IPS-15b (cell line): ENCODE data around the gene OSBP2.

Experiments
- H3K27me3 ChIP-seq: one replicate; pipeline ENCODE4 v1.6.1; 2013; ENCODE audit warnings: low read length; ENCODE audit not compliant: control insufficient read depth, insufficient read depth
- H3K36me3 ChIP-seq: one replicate; pipeline ENCODE4 v1.6.1; 2013; ENCODE audit warnings: low read length; ENCODE audit not compliant: control insufficient read depth, insufficient read depth
- H3K4me1 ChIP-seq: one replicate; pipeline ENCODE4 v1.6.1; 2013; ENCODE audit warnings: mild to moderate bottlenecking, low read length; ENCODE audit not compliant: control insufficient read depth, insufficient read depth
- H3K4me3 ChIP-seq: one replicate; pipeline ENCODE4 v1.5.1; 2013; ENCODE audit warnings: low read depth, low read length
- H3K9ac ChIP-seq: one replicate; pipeline ENCODE4 v1.6.1; 2013; ENCODE audit warnings: low read depth, mild to moderate bottlenecking, low read length
- H3K9me3 ChIP-seq: one replicate; pipeline ENCODE4 v1.6.1; 2013; ENCODE audit warnings: mild to moderate bottlenecking, low read length; ENCODE audit not compliant: control insufficient read depth, insufficient read depth

Gene OSBP2

GRCh38 chr22:30824711-30825110, 130.0 kb downstream of the OSBP2 start:
- Histone ChIP-seq H3K36me3 (no peaks in the 10 kb centered on the region), H3K9me3 (no peaks in the 10 kb centered on the region), H3K9ac (no peak overlapping the region), H3K27me3 (peaks cover 30% of the 10 kb centered on the region), H3K4me3 (no peak overlapping the region), H3K4me1 (no peaks in the 10 kb centered on the region)

DNA sequence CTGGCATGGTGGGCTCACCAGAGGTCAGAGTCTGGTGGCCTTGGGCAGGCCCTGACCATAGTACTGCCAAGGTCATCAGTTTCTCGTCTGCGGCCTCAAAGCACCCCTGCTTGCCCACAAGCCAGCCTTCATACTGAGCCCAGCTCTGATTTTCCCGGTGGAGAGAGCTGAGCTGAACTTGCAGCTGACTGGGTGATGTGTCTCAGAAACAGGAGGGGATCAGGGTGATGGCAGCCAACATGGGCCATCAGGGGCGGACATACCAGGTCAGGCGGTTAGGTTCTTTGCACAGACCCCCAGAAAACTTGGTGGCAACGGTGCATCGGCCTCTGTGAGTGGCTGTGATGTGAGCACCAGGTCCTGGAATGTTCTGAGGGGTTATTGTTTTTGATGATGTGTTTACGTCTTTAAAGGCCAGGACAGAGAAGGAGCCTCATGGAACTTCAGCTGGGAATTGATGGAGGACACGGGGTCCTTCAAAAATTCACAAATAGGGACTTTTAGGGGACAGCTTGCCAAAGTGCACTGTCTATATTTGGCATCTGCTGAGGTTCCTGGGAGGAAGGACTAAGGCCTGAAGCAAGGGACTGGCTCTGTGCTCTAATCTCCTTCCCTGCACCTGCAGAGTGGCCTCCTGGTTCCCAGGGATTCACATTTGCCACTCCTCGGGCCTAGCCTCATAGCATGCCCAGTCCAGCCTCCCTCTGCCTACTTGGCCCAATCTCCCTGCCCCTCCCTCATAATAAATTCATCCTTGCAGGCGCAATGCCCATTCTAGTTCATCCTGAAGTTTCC, 131.2 kb downstream of the OSBP2 start:
- Histone ChIP-seq H3K27me3 (peaks cover 28% of the 10 kb centered on the region), H3K4me1 (peaks cover 3% of the 10 kb centered on the region), H3K9me3 (no peaks in the 10 kb centered on the region), H3K36me3 (no peaks in the 10 kb centered on the region), H3K4me3 (no peak overlapping the region), H3K9ac (no peak overlapping the region)

- Histone ChIP-seq H3K27me3 (peaks cover 19% of the 10 kb centered on the region), H3K4me1 (peaks cover 3% of the 10 kb centered on the region)
Measured at GRCh38 chr22:30826670-30827355, 132.1 kb downstream of the OSBP2 start.

GRCh38 chr22:30827646-30828045, 133.0 kb downstream of the OSBP2 start:
- Histone ChIP-seq H3K4me1 (peaks cover 3% of the 10 kb centered on the region), H3K27me3 (peaks cover 14% of the 10 kb centered on the region), H3K36me3 (no peaks in the 10 kb centered on the region), H3K4me3 (no peak overlapping the region), H3K9ac (no peak overlapping the region), H3K9me3 (no peaks in the 10 kb centered on the region)

More at GRCh38 chr22:30826670-30827355, 132.1 kb downstream of the OSBP2 start:
- H3K36me3 ChIP-seq, result no peaks in the 10 kb centered on the region
- H3K4me3 ChIP-seq, result no peak overlapping the region
- H3K9ac ChIP-seq, result no peak overlapping the region
- H3K9me3 ChIP-seq, result no peaks in the 10 kb centered on the region

DNA sequence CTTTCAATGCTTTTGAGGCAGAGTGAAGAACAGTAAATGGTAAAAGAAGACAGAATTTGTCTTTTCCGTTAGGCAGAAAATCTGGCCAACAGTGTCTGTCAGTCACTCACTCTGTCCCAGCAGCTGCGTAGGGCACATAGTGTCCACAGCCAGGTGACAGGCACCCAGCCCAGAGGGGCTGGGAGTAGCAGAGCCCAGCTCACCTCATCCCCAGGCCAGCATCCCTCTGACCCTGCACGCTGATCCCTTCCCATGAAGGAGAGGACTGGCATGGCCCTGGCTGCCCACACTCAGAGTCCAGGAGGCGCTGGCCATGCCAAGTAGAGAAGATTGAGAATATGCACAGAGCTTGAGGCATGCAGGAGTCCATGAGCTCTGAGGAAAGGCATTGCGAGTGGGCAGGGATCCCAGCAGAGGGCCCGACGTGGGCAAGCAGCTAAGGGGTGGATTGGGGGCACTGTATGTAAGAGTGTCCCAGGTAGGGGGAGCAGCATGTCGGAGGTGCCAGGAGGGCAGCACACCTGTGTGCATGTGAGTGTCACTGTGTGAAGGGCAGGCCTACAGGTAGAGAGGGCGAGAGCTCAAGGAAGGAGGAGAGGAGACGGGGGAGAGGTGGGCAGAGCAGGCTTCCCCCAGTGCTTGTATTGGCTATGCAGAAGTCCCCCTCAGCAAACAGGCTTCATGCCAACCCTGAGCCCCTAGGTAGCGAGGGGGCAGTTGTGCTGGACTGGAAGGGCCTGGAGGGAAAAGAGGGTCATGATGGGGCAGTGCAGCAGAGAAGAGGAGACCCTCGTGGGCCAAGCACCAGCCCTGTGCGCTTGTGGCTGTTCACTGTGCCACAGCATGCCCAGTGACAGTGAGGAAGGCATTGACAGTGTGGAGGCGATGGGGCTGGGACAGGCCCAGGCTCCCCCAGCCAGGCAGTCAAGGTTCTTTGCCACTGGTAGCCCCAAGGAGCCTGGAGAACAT, 133.8 kb downstream of the OSBP2 start:
- Histone ChIP-seq H3K27me3 (peaks cover 7% of the 10 kb centered on the region), H3K9ac (no peak overlapping the region), H3K4me1 (peaks cover 3% of the 10 kb centered on the region), H3K4me3 (no peak overlapping the region), H3K9me3 (no peaks in the 10 kb centered on the region), H3K36me3 (no peaks in the 10 kb centered on the region)

GRCh38 chr22:30829901-30830550, 135.4 kb downstream of the OSBP2 start:
- peaks cover 3% of the 10 kb centered on the region for H3K4me1 ChIP-seq
- H3K9me3 ChIP-seq, result no peaks in the 10 kb centered on the region
- no peaks in the 10 kb centered on the region for H3K27me3 ChIP-seq
- no peaks in the 10 kb centered on the region for H3K36me3 ChIP-seq
- no peak overlapping the region for H3K4me3 ChIP-seq
- H3K9ac ChIP-seq, result no peak overlapping the region

DNA sequence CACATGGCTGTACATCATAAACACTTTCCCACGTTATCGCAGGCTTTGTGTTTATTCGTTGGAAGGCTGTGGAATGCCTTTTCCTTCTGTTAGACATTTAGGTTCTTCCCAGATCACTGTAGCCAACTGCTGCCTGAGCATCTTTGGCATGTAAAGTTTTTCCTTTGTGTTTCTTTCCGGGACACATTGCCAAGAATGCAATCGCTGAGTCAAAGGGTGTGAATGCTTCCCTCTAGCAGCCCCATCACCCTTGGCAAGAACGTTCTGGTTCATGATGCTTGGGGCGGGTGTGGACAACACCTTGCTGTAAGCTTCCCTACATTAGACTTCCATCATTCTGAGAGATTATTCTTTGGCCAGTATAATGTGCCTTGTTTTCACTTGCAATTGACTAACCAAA, 136.2 kb downstream of the OSBP2 start:
- no peak overlapping the region for H3K9ac ChIP-seq
- no peak overlapping the region for H3K4me3 ChIP-seq
- no peaks in the 10 kb centered on the region for H3K9me3 ChIP-seq
- peaks cover 3% of the 10 kb centered on the region for H3K4me1 ChIP-seq
- H3K27me3 ChIP-seq, result no peaks in the 10 kb centered on the region
- H3K36me3 ChIP-seq, result no peaks in the 10 kb centered on the region

DNA sequence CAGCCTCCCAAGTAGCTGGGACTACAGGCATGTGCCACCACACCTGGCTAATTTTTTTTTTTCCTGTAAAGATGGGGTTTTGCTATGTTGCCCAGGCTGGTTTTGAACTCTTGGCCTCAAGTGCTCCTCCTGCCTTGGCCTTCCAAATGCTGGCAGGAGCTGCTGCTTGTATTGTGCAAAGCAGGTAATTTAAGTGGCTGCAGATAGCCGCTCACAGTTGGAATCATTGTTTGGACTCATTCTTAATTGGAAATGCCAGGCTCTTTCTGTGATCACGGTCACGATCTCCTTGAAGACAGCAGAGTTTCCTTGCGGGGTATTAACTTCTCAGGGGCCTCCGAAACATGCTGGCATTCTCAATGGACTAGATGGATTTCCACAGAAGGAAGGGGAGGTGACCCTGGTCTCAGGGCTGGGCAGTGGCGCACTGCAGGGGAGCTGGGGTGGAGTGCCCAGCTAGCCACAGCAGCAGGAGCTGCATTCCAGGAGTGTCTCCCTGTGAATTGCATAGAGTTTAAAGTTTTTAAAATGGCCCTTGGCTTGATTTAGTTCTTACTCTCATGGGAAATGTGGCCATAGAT, 137.8 kb downstream of the OSBP2 start:
- Histone ChIP-seq H3K9ac (no peak overlapping the region), H3K4me1 (peaks cover 3% of the 10 kb centered on the region), H3K4me3 (no peak overlapping the region), H3K36me3 (no peaks in the 10 kb centered on the region), H3K27me3 (no peaks in the 10 kb centered on the region), H3K9me3 (no peaks in the 10 kb centered on the region)

GRCh38 chr22:30833322-30833721, 138.6 kb downstream of the OSBP2 start:
- H3K4me1 ChIP-seq, result peaks cover 3% of the 10 kb centered on the region
- peaks cover 4% of the 10 kb centered on the region for H3K9me3 ChIP-seq
- H3K36me3 ChIP-seq, result no peaks in the 10 kb centered on the region
- H3K9ac ChIP-seq, result no peak overlapping the region
- H3K27me3 ChIP-seq, result no peaks in the 10 kb centered on the region
- no peak overlapping the region for H3K4me3 ChIP-seq

GRCh38 chr22:30837531-30837930, 142.9 kb downstream of the OSBP2 start:
- no peaks in the 10 kb centered on the region for H3K36me3 ChIP-seq
- H3K4me1 ChIP-seq, result no peaks in the 10 kb centered on the region
- no peak overlapping the region for H3K4me3 ChIP-seq
- H3K9me3 ChIP-seq, result peaks cover 6% of the 10 kb centered on the region
- no peaks in the 10 kb centered on the region for H3K27me3 ChIP-seq
- H3K9ac ChIP-seq, result no peak overlapping the region

DNA sequence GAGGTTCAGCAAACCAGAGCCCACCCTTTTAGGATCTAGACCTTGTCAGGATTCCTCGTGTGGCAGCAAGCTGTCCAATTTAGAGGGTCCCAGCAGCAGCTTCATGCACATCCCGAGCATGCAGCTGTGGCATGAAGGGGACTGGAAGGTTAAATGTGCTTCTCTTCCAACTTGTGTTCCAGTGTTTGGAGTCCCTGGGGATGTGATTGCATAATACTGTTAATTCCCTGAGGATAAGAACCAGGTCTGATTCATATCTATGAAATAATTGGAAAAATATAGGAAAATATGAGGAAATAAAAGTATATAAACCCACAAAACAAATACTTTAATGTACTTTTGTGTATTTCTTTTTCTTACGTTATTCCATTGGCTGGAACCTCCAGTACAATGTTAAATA, 143.4 kb downstream of the OSBP2 start:
- Histone ChIP-seq H3K9me3 (peaks cover 6% of the 10 kb centered on the region), H3K9ac (no peak overlapping the region), H3K36me3 (no peaks in the 10 kb centered on the region), H3K4me1 (no peaks in the 10 kb centered on the region), H3K27me3 (no peaks in the 10 kb centered on the region), H3K4me3 (no peak overlapping the region)
